KG1 (cell line): ENCODE data around the gene DHRS3.

ENCODE experiments used
- DNase-seq: peaks from one replicate; lab custom pipeline; 2025; lab: John Stamatoyannopoulos, UW

The DHRS3 gene

DNA sequence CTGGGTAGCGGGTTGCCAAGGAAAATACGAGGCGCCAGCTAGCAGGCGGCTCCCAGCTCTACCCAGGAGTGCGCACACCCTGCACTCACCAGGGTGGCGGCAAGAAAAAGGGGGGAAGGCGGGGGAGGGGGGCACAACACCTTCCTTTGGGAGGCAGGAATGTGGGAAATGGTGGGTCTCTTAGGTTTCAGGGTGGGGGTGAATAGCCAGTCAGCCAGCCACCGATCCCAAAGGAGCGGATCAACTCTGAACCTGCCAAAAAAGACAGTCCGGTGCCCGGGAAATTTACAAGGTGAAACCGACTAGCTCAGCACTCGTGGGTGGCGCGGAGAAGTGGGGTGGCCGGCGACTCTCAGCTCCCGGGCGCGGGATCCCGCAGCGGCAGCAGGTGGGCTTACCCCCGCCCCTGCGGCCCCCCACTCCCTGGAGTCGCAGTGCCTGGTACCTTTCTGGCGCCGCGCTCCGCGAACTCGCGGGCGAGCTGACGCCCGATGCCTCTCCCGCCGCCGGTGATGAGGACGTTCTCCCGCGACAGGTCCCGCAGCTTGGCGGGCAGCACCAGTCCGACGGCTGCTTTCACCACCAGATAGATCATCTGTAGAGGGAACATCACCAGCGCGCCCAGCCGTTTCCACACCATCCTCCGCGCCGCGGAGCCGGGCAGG is 1.2 kb downstream of the DHRS3 start:
- DNase-seq = no peak

DNA sequence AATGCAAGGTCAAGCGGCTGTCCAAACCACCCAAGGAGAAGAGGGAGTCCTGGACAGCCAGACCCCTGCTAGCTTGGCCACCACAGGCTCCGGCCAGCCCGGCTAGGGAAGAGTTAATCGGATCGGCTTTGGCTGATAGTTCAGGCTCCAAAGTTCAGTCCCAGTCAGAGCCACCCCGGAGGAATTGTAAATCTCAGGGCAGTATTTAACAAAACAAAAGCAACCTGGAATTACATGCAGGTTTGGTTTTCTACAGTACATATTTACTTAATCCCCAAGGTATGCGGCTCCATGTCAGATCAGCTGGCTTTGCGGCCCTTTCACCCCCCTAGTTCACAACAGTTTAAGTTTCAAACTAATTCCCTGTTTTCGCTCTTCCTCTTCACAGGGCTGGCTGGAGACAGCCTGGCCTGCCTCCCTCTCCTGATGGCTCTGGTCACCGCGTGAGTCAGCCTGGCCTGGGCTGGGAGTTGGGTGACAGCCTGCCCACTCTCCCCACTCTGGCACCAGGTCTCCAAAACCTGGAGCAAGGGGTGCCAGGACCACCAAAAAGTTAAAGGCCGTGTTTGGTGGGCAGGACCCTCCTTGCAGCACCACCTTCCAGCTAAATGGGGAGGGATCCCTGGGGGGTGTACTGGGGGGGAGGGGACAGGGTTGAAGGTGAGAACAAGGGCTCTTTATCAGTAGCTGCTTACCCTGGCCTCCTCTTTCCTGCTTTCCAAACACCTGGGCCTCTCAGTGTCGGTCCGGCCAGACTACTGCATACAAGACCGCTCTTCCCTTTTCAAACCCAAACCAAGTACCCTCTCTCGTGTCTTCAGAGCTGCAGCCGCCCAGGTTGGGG is 1.9 kb downstream of the DHRS3 start:
- DNase-seq = no peak

DNA sequence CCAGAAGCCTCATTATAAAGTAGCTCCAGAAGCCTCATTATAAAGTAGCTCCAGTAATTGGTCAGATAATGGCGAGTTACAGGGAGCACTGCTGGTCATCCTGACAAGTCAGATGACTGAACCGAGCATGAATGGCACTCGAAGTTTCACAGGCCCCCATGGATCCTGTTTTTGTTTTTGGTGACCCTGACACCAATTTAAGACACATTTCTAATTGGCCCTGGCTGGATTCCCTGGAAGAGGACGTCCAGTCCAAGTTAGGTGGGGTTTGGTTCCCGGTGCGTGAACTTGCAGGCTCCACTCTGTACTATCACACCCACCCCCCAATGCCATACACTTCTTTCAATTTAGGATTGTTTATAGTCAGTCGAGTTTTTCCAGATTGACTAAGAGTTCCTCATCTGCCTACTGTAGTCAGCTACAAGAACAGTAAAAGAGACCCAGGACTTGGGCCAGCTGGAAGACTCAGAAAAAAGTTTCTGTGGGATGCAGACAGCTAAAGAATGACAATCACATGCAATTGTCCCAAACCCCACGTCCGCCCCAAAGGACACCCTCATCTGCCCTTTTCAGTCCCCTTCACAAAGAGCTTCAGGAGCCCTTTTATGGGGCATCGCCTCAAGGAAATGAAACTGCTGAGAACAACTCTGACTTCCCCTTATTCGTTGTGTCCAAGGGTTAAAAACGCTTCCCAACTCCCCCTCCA is 2.7 kb downstream of the DHRS3 start:
- DNase-seq = no peak

DNA sequence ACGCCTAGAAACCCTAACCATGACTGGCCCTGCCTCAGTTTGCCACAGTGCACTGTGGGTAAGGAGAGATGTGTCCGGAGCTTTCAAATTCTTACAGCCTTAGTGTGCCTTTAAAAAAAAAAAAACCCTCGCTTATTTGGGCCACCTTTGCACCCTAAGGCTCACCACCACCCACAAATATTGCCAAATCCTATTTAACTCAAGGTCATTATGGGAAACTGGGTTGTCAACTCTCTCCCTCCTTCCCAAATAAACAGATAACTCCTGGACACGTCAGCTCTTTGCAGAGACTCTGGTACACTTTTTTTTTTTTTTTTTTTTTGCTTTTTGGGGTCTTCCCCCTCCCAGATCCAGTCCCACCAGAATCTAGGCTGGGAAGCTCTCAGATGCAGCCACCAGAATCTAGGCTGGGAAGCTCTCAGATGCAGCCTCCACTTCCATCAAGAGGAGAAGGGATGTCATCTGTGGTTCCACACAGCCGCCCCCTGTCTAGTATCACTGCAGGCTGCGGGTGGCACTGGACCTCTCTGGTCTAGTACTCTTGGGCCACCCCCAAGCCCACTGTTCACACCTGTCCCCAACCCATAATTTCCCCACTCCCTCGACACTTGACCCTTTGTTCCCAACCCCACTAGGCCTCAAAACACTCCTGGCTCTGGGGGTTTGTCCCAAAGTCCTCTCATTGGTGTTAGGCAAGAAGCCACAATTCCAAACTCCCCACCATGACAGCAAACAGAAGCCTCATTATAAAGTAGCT is 3.4 kb downstream of the DHRS3 start:
- no peak for DNase-seq

DNA sequence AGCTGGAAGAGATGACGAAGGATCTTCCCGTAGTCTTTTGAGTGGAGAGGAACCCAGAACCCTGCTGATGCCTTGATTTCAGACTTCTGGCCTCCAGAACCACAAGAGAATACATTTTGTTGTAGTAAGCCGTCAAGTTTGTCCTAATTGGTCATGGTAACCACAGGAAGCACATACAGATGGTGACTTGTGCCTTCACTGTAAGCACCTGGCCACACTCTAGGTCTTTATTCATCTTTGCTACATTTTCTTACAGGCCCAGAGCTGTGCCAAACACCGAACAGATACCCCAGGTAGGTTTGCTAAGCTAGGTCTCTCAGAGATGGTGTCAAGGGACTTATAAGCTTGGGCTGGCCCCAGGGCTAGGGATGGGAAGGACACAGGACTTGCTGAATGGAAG is 4.8 kb downstream of the DHRS3 start:
- DNase-seq = no peak

DNA sequence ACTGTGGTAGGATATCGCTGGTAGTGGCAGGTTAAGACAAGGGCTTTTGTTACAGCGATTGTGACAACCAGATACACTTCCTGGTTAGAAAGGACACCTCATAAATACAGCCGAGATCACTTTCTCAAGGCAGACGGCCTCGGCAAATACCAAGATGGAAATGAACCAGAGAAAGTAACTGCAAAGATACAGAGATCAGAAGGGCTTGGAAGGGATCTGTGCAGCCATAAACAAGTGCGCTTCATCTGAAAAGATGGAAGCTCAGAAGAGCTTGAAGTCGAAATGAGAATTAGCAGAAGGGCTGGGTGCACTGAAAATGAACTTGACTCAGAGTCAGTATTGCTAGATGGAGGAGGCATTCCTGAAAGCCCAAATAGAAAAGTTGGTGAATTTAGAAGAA is 7.1 kb downstream of the DHRS3 start:
- no peak for DNase-seq

DNA sequence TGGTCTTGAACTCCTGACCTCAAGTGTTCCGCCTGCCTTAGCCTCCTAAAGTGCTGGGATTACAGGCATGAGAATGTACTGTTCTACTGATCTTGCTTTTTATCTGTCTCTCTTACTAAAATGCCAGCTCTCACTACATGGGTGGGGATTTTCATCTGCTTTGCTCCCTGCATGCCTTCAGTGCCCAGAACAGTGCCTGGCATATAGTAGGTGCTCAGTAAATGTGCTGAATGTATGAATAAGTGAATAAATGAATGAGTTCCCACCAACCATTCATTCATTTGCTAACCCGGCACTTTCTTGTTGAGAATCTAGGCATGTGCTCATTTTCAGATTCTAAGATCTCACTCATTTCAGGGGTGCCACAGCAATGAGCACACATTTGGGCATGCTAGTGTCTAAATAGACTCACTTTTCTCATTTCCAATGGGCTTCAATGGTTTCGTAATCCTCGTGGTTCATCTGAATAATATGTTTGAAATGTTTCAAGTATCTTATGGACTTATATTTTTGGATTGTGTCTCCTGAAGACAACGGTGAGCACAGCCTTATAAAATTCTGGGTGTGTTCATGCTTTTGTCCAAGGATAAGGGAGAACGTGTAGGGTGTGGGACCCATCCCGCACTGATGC is 7.6 kb downstream of the DHRS3 start:
- DNase-seq = no peak

DNA sequence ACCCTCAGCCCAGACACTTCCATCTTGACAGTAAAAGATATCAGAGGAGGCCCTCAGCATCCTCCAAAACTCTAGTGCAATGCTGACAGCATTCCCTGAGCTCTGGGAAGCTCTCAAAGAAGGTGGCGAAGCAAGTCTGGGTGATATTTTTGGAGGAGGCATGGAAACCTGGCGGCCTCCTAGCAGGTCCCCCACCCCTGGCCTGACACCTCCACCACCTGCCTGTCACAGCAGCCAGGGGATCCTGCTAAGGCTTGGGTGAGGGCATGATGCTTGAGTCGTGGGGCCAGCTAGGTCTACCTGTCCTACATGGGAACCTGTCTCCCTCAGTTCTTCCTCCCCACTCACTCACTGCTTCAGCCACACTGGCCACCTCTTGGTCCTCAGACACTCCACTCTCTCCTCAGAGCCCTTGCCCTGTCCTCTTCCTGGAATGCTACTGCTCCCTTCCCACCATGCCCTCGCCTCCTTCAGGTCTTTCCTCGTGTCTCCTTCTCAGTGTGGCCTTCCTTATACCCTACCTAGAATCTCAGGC is 8.5 kb downstream of the DHRS3 start:
- no peak for DNase-seq

DNA sequence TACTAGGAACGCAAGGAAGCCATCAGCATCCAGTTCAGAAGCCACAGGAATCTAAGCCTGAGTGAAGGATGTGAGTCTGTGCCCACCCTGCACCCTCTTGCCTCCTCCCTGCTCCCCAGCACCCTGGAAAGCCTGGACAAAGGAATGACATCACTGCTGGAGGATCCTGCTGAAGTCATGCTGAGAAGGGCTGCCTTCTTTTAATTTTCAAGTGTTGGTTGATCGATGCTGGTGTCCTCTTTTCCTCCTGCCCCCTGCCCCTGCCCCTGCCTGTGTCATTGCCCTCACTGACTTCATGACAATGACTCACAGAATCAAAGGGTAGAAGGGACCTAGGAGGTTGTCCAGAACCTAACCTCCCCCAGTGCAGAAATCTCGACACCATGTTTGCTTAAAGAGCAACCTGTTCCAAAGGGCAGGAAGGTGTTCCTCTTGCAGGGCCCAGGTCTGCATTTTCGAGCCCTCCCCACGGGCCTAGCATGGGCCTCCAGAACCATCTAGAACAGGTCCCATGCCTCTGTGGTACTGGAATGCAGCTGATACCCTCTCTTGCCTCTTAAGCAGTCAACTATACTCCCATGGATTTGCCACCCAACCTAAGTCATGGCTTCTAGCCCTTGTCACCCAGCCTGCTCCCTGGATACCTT is 9.6 kb downstream of the DHRS3 start:
- no peak for DNase-seq

DNA sequence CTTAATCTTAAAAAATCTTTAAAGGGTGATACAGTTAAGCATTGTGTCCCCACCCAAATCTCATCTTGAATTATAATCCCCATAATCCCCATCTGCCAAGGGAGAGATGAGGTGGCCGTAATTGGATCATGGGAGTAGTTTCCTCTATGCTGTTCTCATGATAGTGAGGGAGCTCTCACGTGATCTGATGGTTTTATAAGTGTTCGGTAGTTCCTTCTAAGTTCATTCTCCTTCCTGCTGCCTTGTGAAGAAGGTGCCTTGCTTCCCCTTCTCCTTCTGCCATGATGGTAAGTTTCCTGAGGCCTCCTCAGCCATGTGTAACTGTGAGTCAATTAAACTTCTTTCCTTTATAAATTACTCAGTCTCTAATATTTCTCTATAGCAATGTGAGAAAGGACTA is 10.7 kb downstream of the DHRS3 start:
- no peak for DNase-seq

DNA sequence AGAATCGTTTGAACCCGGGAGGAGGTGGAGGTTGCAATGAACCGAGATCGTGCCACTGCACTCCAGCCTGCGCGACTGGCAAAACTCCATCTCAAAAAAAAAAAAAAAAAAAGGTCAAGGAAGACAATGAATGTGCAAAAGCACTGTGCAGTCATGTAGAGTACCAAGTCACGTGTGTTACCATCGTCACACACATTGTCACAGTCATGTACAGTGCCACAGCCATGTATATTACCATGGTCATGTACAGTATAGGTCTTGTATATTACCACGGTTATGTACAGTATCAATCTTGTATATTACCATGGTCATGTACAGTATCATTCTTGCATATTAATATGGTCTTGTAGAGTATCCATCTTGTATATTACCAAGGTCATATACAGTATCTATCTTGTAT is 13.0 kb downstream of the DHRS3 start:
- DNase-seq = no peak

DNA sequence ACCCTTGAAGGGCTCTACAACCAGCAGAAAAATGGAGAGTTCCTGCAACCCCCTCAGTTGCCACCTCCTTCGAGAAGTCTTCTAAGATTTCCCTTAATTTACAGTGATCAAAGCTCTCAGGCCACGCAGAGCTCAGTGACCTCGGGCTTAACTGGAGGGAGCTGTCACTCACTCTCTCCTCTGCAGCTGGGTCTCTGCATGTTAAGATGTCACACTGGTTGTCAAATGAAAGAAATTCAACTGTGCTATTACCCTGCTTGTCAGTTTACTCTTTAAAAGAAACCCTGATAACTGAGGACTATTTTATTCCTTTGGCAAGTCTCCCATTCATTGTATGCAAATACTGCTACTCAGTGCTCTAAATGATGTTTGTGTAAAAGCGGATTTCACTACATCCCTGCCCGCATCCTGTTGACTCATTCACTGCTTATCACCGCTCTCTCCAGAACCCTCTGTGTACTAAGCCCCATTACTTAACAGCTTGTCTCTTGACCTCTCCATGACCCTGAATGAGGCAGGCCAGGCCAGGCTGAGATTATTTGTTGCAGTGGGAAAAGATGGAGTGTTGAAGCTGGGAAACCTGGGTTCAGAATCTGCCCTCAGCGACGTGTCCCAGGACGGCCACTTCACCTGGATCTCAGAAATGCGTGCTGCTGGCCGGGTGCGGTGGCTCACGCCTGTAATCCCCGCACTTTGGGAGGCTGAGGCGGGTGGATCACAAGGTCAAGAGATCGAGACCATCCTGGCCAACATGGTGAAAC is 13.7 kb downstream of the DHRS3 start:
- no peak for DNase-seq

DNA sequence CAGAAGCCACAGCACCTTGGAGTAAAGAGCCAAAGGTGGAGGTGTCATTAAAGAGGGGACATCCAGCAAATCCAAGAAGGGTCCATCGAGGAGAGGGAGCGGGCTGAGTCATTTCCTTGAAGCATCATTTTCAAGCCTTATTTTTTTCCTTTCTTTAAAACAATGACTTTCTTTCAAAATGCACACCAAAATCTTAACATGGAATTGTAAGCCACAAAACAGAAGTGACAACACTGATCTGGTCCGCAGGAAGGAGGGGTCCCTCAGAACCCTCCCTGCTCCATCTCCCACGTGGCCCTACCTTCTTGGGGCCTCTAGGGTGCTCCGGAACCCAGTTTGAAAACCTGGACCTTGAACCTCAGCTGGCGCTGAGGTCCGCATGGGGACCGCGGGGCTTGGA is 14.8 kb downstream of the DHRS3 start:
- DNase-seq = no peak

DNA sequence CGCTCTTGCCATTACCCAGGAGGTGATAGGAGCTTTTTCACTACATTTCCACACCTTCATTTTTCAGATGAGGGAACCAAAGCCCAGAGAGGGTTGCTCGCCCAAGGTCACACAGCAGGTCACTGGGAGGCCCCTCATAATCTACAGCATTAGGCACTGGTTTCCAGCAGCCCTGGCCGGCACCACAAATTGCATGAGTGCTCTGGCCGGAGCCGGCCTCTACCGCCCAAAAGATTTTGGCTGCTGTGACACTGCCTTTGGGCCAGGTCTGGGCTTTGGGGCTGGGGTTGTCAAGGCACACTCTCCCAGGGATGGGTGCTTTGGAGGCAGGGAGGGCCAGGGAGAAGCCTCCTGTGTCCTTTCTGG is 15.4 kb downstream of the DHRS3 start:
- no peak for DNase-seq

DNA sequence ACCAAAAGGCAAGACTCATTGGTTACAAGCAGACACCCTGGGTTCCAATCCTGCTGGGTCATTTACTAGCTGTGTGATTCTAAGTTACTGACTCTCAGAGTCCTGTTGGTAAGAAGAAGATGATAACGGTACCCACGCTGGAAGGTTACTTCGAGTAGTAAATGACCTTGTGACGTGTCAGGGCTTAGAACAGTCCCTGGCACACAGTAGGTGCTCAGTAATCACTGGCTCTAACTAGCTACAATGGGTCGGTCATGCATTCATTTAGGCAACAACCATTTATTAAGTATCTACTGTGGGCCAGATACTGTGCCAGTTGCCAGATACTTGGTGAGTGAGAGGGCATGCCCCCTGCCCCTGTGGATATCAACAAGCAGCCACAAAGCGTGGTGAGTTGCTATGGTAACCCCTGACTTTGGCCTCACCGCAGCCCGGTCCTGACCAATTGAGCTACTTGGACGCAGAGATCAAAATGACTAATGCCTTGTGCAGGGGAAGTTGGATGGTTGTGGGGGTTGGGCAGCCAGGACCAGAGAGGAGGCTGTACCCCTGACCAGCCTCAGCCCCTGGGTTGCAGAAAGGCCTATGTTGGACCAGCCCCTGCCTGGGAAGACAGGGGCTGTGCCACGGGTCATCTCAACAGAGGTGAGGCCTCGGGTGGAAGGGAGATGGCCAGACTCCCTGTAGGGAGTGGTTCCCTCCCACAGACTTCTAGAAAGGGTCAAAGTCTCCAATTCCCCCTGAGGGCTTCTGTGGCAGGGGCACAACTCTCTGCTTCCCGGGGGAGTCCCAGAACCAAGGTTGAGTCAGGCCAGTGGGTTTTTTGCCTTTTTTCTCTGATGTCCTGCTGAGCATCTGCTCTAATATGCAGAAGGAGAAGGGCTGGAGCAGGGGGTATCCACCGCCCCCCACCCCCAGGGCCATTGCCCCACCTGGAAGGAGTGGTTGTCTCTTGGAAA is 16.0 kb downstream of the DHRS3 start:
- DNase-seq = peak; percentile 6

DNA sequence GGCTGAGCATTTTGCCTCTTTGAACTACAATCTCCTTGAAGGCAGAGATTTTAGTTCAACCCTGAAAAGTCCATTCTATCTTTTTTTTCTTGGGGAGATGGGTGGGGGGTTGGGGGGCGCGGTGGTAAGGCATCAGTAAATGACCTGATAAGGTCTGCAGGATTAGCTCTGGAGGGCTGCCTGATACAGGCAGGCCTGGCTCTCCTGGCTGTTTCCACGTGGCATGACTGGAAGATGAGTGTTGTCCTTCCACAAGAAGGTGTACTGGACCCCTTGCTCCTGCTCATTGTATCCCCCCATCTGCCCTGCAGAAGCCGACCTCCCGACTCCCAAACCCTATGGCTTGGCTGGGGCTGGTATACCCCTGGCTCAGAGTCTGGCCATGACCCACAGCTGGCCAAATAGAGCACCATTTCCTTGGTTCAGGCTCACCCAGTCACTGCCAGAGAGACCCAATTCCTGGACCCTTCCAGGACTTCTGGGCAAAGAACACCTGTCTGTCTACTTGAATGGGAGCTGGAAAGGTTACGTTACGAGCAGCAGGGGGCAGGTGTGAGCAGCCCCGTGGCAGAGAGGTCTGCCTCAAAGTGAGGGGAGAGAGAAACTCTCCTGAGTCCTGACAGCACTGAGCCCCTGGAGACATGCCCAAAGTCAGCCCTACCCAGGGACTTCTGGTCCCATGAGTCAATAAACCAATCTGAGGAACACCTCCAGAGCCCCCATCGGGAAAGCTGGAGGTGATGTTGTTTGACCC is 17.0 kb downstream of the DHRS3 start:
- no peak for DNase-seq

DNA sequence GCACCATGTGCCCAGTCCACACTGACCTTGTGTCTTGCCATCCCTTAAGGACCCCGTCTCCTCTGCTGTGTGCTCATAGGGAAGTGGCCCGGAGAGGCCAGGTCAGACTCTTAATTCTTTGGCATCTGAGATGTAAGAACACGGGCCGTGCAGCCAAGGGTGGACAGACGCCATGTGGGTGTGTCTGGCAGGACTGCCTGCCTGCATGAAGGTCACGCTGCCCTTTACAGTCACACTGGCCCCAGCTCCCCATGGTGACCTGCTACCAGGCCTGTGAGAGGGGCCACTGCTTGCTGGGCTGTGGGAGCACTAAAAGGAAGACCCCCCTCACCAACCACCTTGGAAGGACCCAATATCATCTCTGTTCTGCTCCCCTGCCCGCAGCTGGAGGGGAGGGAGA is 17.7 kb downstream of the DHRS3 start:
- no peak for DNase-seq

DNA sequence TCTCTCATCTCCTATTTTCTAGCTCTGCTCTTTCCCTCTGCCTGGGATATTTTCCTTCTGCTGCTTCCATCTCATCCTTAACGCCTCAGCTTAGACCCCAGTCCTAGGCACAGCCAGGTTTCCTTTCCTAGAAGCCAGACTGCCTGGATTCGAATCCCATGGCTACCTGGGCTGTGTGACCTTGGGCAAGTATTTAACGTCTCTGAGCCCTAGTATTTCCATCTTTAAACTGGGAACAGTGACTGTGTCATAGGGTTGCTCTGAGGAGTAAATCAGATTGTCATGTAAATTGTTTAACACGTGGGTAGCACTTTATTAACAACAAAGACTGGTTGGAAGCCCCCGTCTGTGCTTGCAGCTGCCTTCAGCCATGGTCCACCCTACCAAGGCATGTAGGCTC is 18.4 kb downstream of the DHRS3 start:
- no peak for DNase-seq

DNA sequence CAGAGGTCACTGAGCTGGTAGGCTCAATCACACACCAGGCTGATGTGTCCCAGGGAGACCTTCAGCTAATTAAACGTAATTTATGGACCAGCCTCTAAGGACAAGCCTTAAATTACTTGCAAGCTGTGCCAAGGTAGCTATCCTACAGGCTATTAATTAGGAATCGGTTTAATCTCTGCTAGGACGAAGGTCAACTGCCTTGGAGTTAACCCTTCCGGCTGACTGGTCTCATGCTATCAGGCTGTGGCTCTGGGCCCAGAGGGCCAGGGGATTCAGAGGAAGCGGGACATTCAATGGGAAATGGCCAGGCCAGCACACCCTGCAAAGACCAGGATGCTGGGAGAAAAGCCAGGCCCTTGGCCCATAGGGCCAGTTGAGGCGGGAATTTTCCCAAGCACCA is 19.0 kb downstream of the DHRS3 start:
- DNase-seq = no peak
